ENCODE results near the gene ACOT11. TPM values are rescaled to one million over a fixed set of nuclear protein-coding genes. Genes with fewer than 3 reads are reported as not detected.

Gene ACOT11
- total and polyA plus RNA-seq, 2 of the 4 experiments (the other 2 are of a cell fraction) = 2.5 to 2.7 TPM

DNA sequence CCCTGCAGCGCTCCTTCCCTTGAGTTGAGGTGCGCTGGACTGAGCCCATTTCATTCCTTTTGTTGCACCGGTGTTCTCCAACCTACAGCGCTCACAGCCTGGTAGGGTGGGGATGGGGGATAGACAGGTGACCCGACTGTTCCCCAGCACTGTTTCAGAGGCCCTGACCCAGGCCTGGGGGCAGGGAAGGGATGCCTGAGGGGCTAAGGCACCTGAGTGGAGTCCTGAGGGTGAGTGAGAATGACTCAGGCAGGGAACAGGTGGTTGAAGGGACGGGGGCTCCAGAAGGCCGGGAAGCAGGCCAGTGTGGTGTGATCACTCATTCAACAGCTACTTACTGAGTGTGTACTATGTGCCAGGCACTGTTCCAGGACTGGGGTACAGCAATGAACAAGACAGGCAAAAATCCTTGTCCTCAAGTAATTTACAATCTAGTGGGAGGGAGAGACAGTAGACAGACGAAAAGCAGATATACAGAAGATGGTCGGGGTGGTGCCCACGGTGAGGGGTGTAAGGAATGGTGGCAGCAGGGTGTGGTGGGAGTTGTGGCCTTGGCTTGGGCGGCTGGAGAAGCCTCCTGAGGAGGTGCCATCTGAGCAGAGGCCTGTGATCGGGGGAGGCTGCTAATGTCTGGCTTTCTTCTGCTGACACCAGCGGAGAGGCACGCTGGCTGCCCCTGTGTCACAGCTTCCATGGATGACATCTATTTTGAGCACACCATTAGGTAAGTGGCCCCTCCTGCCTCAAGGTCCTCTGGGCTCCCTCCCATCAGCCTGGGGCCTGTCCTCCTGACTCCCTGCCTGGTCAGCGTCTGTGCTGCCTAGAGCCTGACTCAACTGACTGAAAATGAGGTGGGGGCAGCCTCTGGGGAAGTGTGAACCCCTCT is 37.4 kb downstream of the ACOT11 start:
- no peak overlapping the region for H3K23ac ChIP-seq (ENCODE audit: low read depth, low read length)
- H2BK120ac ChIP-seq (ENCODE audit: low read depth, low read length) = no peak overlapping the region
- H4K91ac ChIP-seq (ENCODE audit: insufficient read depth, low read depth, low read length) = no peak overlapping the region
- no peak overlapping the region for H2BK5ac ChIP-seq (ENCODE audit: low read depth, low read length, poor library complexity, severe bottlenecking)
- H2BK20ac ChIP-seq (ENCODE audit: low read depth, low read length) = no peak overlapping the region
- no peak overlapping the region for H3K56ac ChIP-seq (ENCODE audit: extremely low read depth, insufficient read depth, low read length)
- H3K27ac ChIP-seq (ENCODE audit: insufficient read depth, low read length) = no peak overlapping the region
- no peak overlapping the region for H4K8ac ChIP-seq (ENCODE audit: low read depth in 2 of 2, low read length in 2 of 2)
- dilution Hi-C loops (cut with HindIII; ENCODE audit: low sequenced_read_pairs, unreplicated experiment) (no loop called here), in situ Hi-C loops (cut with MboI; ENCODE audit: low sequenced_read_pairs) (no loop called here), intact Hi-C loops (cut with micrococcal nuclease) (no loop called here)
- H3K9me3 ChIP-seq (ENCODE audit: control insufficient read depth, insufficient read depth, low read length) = no peaks in the 10 kb centered on the region
- no peak overlapping the region for H3K14ac ChIP-seq (replicated peaks; ENCODE audit: low read depth, low read length)
- H2BK15ac ChIP-seq (ENCODE audit: low read depth, low read length) = no peak overlapping the region
- no peak overlapping the region for H3K4me3 ChIP-seq (ENCODE audit: insufficient read depth, low read depth, low read length)
- no peak overlapping the region for H3K4me2 ChIP-seq (ENCODE audit: low read depth, low read length)
- H3K4me1 ChIP-seq (ENCODE audit: control insufficient read depth, insufficient read depth, low read length) = peaks cover 3% of the 10 kb centered on the region; the same call in 1 of the 2 replicates
- no TSS peak for BruUV-seq (replicated peaks)
- H2AFZ ChIP-seq (replicated peaks; ENCODE audit: low read length, poor library complexity) = no peak overlapping the region
- H2AK5ac ChIP-seq (ENCODE audit: low read depth, low read length) = no peak overlapping the region
- DNase-seq (peak; percentile 15), ATAC-seq (ENCODE audit: low read depth) (no peak)
- no peak overlapping the region for H3K18ac ChIP-seq (ENCODE audit: low read depth, low read length)
- H3K4ac ChIP-seq (ENCODE audit: low read depth, low read length) = no peak overlapping the region
- no peaks in the 10 kb centered on the region for H4K20me1 ChIP-seq (ENCODE audit: insufficient read depth, low read length)
- no peaks in the 10 kb centered on the region for H3K9me1 ChIP-seq (ENCODE audit: insufficient read depth, low read length)
- H3K36me3 ChIP-seq (ENCODE audit: control insufficient read depth, insufficient read depth, low read length) = no peaks in the 10 kb centered on the region
- POLR2A ChIA-PET (ENCODE audit: unreplicated experiment) = no interaction called here
- CTCF ChIA-PET = no interaction called here
- H3K27me3 ChIP-seq (ENCODE audit: control insufficient read depth, insufficient read depth, low read length) = peaks cover 2% of the 10 kb centered on the region; the same call in 1 of the 2 replicates
- H2AK9ac ChIP-seq (replicated peaks; ENCODE audit: low read depth, low read length, poor library complexity) = no peak overlapping the region
- WGBS, 2 experiments (ENCODE audit: extremely low coverage in 2 of 2, insufficient read length in 1 of 2) = 100% methylated on average over 2 of the region's 15 CpGs; no CpG with 5 or more reads in 1 of the 2 experiments
- no peaks in the 10 kb centered on the region for H3K79me1 ChIP-seq (ENCODE audit: low read depth in 1 of 2, low read length in 2 of 2)
- no peak overlapping the region for H4K5ac ChIP-seq (ENCODE audit: low read depth, low read length)
- no peak overlapping the region for H3K9ac ChIP-seq (ENCODE audit: low read depth, low read length)
- no peak for TF ChIP-seq MAZ (IDR thresholded peaks at IDR 0.05; ENCODE audit: borderline replicate concordance, low read depth, low read length)
- TF ChIP-seq RFX5 (IDR thresholded peaks at IDR 0.05; ENCODE audit: low read depth, low read length) = no peak
- no peak for TF ChIP-seq CEBPB (IDR thresholded peaks at IDR 0.05; ENCODE audit: low read depth, low read length)
- no peak for TF ChIP-seq RAD21 (IDR thresholded peaks at IDR 0.05; ENCODE audit: low read length)
- TF ChIP-seq BHLHE40 (IDR thresholded peaks at IDR 0.05; ENCODE audit: low read depth, low read length) = no peak
- no peak for TF ChIP-seq FOS (IDR thresholded peaks at IDR 0.05; ENCODE audit: low read depth, low read length)
- TF ChIP-seq, protein P1, sequence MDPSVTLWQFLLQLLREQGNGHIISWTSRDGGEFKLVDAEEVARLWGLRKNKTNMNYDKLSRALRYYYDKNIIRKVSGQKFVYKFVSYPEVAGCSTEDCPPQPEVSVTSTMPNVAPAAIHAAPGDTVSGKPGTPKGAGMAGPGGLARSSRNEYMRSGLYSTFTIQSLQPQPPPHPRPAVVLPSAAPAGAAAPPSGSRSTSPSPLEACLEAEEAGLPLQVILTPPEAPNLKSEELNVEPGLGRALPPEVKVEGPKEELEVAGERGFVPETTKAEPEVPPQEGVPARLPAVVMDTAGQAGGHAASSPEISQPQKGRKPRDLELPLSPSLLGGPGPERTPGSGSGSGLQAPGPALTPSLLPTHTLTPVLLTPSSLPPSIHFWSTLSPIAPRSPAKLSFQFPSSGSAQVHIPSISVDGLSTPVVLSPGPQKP (IDR thresholded peaks at IDR 0.05; ENCODE audit: borderline replicate concordance, low read depth, low read length) = no peak
- no peak for TF ChIP-seq NFE2L2 (IDR thresholded peaks at IDR 0.05; ENCODE audit: low read depth, low read length)
- no peak for TF ChIP-seq RCOR1 (IDR thresholded peaks at IDR 0.05; ENCODE audit: insufficient replicate concordance, low read length)
- no peak for TF ChIP-seq CHD1 (IDR thresholded peaks at IDR 0.05; ENCODE audit: low read depth, low read length)
- TF ChIP-seq, protein P2, sequence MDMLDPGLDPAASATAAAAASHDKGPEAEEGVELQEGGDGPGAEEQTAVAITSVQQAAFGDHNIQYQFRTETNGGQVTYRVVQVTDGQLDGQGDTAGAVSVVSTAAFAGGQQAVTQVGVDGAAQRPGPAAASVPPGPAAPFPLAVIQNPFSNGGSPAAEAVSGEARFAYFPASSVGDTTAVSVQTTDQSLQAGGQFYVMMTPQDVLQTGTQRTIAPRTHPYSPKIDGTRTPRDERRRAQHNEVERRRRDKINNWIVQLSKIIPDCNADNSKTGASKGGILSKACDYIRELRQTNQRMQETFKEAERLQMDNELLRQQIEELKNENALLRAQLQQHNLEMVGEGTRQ (IDR thresholded peaks at IDR 0.05; ENCODE audit: low read depth, low read length) = no peak
- TF ChIP-seq MAFK (IDR thresholded peaks at IDR 0.05; ENCODE audit: low read depth, low read length) = no peak
- TF ChIP-seq MXI1 (IDR thresholded peaks at IDR 0.05; ENCODE audit: borderline replicate concordance, low read depth, low read length) = no peak
- TF ChIP-seq SMC3 (IDR thresholded peaks at IDR 0.05; ENCODE audit: low read depth, low read length) = no peak
- TF ChIP-seq POLR2A (IDR thresholded peaks at IDR 0.05; ENCODE audit: low read depth, low read length) = no peak
